Measurements from ENCODE around the gene HOXC12.

GRCh38 chr12:53982648-53983567 is 28.2 kb downstream of the HOXC12 start:
- no peak for TF ChIP-seq CTCF (conservative IDR thresholded peaks at IDR 0.05 in 1 of 2, IDR thresholded peaks at IDR 0.05 in 1 of 2; ENCODE audit: extremely low read depth in 1 of 2, insufficient read depth in 1 of 2, low read depth in 1 of 2, low read length in 2 of 2)
- TF ChIP-seq EZH2 (IDR thresholded peaks at IDR 0.05; ENCODE audit: borderline replicate concordance, low read length), result no peak
